GM21619 (cell line): ENCODE data around the gene CD40.

Experiments
- ATAC-seq: cut with Tn5 transposase; IDR thresholded peaks from one replicate; pipeline ENCODE4 v1.9.1; 2021; ENCODE audit not compliant: unreplicated experiment

The CD40 gene

GRCh38 chr20:46121184-46121930 lies 3.2 kb downstream of the CD40 start:
- ATAC-seq, result no peak

- no peak for ATAC-seq
Measured at GRCh38 chr20:46122071-46122470, 4.0 kb downstream of the CD40 start.

GRCh38 chr20:46122516-46123481 lies 4.7 kb downstream of the CD40 start:
- no peak for ATAC-seq

GRCh38 chr20:46123482-46124245 lies 5.5 kb downstream of the CD40 start:
- no peak for ATAC-seq

GRCh38 chr20:46126440-46127056 lies 8.4 kb downstream of the CD40 start:
- no peak for ATAC-seq

GRCh38 chr20:46127396-46128010 lies 9.4 kb downstream of the CD40 start:
- ATAC-seq, result no peak

- no peak for ATAC-seq
Measured at GRCh38 chr20:46128310-46129151, 10.4 kb downstream of the CD40 start.

- no peak for ATAC-seq
Measured at GRCh38 chr20:46129955-46130481, 11.9 kb downstream of the CD40 start.

GRCh38 chr20:46130534-46130933 lies 12.4 kb downstream of the CD40 start:
- ATAC-seq, result no peak

GRCh38 chr20:46131396-46131795 lies 13.3 kb downstream of the CD40 start:
- ATAC-seq, result no peak

GRCh38 chr20:46132705-46133120 lies 14.6 kb downstream of the CD40 start:
- no peak for ATAC-seq

GRCh38 chr20:46133886-46134654 lies 16.0 kb downstream of the CD40 start:
- no peak for ATAC-seq

- ATAC-seq, result no peak
Measured at GRCh38 chr20:46134716-46135115, 16.6 kb downstream of the CD40 start.

GRCh38 chr20:46135856-46136633 lies 17.9 kb downstream of the CD40 start:
- no peak for ATAC-seq

GRCh38 chr20:46137816-46138215 lies 19.7 kb downstream of the CD40 start:
- ATAC-seq, result no peak

- no peak for ATAC-seq
Measured at GRCh38 chr20:46139266-46139889, 21.3 kb downstream of the CD40 start.

- no peak for ATAC-seq
Measured at GRCh38 chr20:46139908-46140482, 21.9 kb downstream of the CD40 start.
